NCI-H1694 (cell line): ENCODE results near the gene TRMT5.

Source experiments
- DNase-seq: peaks from one replicate; lab custom pipeline; 2025; lab: John Stamatoyannopoulos, UW

The TRMT5 gene, protein sequence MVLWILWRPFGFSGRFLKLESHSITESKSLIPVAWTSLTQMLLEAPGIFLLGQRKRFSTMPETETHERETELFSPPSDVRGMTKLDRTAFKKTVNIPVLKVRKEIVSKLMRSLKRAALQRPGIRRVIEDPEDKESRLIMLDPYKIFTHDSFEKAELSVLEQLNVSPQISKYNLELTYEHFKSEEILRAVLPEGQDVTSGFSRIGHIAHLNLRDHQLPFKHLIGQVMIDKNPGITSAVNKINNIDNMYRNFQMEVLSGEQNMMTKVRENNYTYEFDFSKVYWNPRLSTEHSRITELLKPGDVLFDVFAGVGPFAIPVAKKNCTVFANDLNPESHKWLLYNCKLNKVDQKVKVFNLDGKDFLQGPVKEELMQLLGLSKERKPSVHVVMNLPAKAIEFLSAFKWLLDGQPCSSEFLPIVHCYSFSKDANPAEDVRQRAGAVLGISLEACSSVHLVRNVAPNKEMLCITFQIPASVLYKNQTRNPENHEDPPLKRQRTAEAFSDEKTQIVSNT

DNA sequence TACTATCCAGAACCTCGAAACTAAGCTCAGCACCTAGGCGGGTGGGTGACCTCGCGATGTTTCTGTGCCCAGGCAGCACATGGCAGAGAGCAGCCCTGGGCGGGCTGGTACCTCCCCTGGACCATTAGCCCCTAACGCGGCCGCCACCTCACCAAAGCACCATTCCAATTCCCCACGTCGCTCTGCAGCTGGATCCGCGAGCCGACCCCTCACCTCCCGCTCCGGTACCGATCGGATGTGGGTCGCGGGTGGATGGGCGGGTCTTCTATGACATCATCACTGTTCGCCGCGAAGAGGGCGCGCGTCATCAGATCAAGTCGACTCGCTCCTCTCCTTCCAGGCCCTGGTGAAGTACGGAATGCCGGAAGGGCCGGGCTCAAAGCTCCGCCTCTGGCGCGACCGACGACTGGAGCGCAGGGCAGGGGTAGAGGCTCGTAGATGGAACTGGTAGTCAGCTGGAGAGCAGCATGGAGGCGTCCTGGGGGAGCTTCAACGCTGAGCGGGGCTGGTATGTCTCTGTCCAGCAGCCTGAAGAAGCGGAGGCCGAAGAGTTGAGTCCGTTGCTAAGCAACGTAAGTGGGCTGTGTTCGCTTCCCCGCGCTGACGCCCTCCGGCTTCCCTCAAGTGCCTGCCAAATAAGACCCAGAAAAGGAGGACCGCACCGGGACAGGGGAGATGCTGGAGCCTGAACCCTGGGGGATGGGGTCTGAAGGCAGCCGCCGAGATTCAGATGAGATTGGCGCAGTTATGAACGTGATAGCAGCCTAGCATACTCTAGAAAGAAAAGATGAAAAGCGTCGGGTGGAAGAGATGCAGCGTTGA, at the start of gene TRMT5, which contains the start of gene SLC38A6:
Gene TRMT5, minus strand, starts transcription at position 269 of the 822 bp plus-strand sequence. Its CDS starts 106 bp downstream, at position 163.
Gene SLC38A6, plus strand, starts transcription at position 435 of the 822 bp plus-strand sequence. Its CDS starts 33 bp downstream, at position 468.
- peak; percentile 93 for DNase-seq

DNA sequence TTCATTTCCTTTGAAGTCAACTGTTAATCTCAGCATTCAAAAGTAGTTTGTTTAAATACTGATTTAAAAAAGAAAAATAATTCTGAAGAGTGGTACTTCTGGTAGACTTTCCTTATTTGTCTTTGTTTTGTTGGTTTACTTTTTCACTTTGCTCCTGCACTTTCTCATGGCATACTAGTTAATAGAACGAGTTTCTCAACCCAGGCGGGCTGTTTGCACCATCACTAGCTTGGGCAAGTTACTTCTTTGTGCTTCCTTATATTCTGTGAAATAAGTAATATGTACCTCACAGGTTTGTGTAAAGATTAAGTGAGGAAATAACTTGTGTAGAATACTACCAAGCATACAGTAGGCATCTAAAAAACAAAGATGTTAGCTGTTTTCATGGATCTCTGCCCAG, 45.6 kb upstream of the TRMT5 start:
- DNase-seq = no peak

DNA sequence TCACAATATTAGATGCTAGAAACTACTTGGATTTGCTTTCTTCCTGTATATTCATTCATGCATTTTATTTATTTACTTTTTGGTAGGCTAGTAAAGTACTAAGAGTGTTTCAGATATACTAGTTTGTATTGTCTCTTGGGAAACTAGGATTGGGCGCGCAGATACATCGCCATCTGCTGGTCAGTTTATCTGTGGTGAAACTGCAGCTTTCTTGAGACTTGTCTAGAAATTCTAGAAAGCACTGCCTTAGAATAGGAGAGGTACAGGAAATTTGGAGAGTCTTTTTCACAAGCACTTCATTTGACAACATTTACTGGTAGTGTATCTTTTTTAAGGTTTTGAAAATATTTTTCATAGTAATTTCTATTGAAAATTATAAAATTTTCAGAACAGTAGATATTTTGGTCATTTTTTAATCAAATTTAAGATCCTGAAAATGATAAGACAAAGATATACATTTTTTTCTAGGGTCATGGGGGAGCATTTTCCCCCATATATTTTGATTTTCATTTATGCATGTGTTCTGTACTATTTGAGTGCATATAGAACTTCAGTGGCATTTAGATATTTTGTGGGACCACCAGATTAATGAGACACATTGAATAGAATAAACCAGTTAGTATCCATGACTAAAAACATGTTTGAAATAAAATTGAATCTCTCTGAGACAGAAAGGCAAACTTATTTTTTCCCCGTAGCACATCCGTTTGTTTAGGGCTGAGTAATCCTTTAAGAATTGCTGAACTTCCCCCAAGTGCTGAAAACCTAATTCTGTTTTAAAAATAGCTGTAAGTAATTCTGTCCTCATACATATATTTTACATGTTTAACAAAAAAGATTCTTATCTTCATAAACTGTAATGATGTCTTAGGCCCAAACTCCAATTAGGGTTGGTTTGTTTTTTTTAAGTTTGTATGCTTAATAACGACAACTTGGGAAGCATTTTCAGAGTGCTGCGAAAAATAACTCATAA, 44.7 kb upstream of the TRMT5 start:
- DNase-seq = peak; percentile 71

DNA sequence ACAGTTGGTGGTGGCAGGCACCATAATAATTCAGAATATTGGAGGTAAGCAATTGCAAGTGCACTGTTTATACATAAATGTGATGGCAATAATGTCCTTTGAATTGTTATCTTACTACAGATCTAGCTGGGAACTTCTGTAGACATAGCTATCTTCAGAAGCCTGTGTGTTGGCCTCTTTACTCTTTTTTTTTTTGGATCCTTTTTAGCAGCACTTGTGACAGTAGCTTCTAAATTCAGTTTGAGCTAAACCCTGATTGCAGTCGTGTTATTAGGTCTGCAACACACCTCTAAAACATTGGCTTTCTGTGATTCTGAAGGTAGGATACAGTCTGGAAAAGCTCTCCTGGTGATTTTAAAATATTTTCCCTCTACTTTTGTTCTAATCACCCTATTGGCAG, 38.7 kb upstream of the TRMT5 start:
- no peak for DNase-seq

DNA sequence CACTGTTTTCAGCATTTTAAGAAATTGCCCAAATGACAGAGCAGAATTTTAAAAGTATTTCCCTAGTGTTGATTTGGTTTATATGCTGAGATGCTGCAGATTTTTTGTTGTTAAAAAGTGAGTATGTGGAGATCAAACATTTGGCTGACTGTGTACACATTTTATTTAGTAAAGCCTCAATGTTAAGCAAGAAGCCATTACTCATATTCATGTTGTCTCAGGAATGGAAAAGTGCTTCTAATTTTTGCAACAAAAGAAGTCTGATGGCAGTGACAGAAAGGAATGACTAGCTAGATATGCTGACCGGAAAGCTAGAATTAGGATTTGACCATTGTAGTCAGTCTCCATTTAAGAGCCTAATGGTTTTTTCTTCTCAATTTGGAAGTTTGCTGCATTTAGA, 22.7 kb upstream of the TRMT5 start:
- DNase-seq = no peak

DNA sequence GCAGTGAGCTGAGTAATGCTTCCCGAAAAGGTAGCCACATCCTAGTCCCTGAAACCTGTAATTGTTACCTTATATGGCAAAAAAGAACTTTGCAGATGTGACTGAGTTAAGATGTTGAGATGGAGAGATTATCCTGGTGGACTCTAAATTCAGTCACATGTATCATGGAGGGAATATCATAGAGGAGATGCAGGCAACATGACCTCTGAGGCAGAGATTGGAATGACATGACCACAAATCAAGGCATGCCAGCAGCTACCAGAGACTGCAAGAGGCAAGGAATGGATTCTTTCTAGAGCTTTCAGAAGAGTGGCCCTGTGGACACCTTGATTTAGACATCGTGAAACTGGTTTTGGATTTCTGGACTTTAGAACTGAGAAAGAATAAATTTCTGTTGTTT, 18.7 kb upstream of the TRMT5 start:
- no peak for DNase-seq

DNA sequence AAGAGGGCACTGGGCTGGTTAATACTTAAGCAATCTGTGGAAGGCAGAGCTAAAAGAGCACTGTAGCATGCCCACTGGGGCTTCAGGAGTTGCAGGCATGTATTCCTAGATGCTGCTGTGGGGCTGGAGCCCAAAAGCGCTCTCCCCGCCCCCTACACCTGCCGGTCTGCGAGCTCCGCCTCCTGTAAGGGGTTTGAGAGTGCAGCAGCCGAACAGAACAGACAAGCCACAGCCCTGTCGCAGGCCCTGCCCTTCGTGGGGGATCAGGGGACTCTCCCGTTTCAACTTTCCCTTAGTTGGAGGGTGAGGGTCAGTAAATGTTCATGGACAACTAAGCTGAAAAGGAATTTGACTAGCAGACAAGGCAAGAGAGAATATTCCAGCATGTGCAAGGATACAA, 17.7 kb upstream of the TRMT5 start:
- DNase-seq = no peak

DNA sequence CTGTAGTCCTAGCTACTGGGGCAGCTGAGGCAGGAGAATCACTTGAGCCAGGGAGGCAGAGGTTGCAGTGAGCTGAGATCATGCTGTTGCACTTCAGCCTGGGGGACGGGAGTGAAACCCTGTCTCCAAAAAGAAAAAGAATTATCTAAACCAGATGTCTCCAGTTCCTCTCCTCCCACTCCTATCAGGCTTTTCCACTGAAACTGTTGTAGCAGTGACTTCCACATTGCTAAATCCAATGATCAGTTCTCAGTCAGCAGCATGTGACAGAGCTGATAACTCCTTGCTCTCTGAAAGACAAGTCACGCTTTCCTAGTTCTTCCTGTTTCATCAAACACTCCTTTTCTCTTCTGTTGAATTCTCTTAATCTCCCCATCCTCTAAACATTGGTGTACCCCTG, 8.7 kb upstream of the TRMT5 start:
- DNase-seq = no peak

DNA sequence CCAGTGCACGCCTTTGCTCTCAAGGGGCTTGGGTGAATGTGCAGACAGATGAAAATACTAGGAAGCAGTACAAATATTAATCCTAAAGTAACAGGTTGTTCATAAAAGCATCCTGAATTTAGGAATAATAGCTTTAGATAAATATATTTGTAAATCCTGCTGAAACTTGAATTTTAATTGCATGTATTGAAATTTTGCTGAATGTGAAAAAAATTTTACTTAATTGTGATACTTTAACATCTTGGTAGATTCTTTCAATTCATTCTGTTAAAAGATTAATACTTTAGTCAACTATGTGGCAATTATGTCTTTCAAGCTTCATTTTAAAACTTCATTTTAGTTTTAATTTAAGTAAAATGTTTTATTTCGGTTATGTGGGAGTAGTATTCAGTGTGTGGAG, 5.6 kb upstream of the TRMT5 start:
- no peak for DNase-seq

DNA sequence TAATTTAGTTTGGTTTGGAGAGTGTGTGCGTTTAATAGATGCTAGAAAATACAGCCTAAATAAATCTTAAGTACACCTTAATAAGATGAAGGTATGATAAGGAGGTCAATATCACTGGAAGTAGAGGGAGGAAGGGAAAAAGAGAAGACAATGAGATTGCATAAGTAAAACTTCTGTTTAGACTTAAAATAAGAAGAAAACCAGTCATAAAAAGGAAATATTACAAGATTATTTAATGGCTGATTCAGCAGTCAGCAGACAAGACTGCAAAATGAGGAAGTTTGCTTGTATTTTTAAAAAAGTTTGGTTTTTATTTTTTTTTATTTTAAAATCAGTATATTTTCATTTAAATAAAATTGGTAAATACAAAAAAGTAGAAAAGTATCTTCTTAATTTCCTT, 3.3 kb upstream of the TRMT5 start:
- no peak for DNase-seq

DNA sequence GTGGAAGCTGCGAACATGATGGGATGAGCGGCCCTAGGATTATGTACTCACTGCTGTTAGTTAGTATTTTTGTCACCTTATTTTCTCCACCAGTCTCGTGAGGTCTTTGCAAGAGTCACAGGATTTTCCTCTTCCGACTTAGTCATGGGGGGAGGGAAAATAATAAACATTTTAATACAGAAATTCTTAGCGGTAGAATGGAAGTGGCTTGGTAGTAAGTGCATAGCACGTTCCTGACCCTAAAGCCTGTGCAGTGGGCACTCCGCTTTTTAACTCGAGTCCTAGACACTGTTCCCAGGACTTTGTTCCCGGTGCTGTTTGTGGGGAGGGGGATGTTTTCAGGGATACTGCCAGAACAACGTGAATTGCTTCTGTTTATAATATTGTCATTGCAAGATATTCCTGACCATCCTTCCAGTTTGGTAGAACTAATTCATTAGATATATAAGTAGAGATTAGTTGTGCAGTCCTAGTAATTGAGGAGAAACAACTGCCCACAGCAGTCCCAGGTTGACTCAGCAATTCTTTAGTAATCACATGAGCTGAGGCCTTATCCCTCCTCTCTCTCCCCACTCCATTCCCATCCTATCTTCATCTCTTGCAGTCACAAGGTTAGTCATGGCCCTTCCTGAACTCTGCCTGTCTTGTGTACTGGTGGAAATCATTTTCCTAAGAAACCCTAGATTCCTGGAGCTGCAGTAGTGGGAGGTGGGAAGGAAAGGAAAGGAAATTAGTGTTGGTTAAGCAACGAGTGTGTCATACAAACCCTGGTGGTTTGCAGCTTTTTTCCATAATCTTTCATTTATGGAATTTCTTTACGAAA, 965 bp upstream of the TRMT5 start:
- no peak for DNase-seq

DNA sequence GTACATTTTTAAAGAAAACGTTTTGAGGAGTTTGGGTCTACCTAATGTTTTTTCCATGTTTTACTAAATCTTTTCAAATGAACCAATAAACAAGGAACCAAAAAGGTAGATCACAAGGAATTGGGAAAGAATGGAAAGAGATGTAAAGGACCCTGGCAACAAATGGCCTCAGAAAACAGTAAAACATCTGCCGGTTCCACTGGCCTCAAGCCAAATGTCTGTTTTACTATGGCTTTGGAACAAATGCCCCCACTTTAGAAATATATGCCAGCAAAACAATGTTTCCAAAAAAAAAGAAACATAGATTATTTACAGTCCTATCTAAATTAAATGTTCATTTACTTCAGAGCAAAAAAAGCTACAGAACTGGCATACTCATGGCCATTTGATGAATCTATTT, 3.0 kb downstream of the TRMT5 start:
- peak; percentile 3 for DNase-seq

DNA sequence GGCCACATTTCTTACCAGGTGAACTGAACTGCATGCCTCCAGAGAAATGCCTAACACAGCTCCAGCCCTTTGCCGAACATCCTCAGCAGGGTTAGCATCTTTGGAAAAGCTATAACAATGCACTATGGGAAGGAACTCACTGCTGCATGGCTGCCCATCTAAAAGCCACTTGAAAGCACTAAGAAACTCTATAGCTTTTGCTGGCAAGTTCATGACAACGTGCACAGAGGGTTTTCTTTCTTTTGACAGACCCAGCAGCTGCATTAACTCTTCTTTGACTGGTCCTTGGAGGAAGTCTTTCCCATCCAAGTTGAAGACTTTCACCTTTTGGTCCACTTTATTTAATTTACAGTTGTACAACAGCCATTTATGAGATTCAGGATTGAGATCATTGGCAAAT, 5.3 kb downstream of the TRMT5 start:
- DNase-seq = no peak

DNA sequence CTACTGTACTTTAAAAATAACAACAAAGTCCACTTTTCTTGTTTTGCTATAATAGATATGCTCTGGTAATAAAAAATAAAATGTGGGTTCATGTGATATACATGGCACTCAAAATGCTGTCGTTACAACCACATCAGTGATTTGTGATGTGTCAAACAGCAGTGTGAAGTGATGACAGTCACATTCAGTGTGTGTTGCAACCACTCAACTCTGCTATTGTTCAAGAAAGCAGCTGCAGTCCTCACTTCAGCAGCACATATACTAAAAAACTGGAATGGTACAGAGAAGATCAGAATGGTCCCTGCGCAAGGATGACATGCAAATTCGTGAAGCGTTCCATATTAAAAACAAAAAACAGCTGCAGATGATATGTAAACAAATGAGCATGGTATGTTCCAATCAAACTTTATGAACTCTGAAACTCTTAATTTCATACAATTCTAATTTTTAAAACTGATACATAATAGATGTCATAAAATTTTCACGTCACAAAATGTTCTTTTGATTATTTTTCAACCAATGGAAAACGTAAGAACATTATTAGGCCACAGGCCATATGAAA, 6.7 kb downstream of the TRMT5 start:
- no peak for DNase-seq

DNA sequence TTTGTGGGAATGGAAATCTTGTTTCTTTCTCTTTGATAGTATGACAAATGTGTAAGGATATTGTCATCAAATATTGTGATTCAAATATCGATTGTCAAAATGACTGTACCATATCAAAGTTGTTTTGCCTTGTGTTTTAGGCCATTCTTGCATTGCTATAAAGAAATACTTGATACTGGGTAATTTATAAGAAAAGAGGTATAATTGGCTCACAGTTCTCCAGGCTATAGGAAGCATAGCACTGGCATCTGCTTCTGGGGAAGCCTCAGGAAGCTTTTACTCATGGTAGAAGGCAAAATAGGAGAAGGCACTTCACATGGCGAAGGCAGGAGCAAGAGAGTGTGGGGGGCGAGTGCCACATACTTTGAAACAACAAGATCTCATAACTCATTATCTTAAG, 7.8 kb downstream of the TRMT5 start:
- DNase-seq = no peak

DNA sequence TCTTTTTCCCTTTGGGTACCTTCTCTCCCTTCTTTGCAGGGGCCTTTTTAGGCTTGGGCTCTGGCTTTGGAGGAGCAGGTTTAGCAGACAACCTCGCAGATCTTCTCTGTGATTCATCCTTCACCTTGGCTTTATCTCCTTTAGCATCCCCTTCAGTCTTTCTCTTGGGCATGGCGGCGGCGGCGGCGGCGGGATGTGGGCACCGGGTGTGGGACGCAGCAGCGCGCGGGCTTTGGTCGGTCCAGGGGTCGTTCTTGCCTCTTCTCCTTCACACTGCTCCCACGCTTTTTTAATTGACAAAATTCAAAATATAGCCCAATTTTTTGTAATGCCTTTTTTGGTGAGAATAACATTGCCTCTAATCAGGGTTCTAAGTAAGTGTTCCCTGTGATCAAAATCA, 8.6 kb downstream of the TRMT5 start:
- no peak for DNase-seq

DNA sequence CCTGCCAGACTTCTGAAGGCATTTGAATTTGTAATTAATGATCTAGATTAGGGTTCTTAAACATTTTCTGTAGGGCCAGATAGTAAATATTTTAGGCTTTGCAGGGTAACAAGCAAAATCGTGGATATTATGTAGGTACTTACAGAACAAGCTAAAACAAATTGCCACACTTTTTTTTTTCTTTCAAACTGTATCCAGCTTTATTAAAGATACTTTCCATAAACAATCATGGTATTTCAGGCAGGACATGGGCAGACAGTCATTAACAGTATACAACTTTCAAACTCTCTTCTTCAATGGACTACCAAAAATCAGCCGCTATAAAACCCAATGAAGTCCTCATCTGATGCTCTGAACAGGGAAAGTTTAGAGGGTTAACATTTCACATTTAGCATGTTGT, 9.6 kb downstream of the TRMT5 start:
- no peak for DNase-seq

DNA sequence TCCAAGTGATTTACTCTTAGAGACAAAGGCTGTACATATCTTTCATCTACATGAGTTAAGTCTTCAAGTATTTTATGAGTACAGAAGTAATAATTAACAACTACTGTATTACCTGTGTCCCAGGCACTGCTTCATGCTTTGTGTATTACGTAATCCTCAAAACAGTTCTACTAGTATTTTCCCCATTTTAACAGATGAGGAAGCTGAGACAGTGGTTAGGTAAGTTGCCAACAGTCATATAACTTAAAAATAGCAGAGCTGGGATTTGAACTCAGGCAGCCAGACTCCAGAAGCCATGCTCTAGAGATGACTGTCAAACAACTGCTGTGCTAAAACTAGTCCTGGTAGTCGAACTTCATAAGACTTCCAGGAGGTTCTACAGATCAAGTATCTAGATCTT, 10.7 kb downstream of the TRMT5 start:
- DNase-seq = no peak

DNA sequence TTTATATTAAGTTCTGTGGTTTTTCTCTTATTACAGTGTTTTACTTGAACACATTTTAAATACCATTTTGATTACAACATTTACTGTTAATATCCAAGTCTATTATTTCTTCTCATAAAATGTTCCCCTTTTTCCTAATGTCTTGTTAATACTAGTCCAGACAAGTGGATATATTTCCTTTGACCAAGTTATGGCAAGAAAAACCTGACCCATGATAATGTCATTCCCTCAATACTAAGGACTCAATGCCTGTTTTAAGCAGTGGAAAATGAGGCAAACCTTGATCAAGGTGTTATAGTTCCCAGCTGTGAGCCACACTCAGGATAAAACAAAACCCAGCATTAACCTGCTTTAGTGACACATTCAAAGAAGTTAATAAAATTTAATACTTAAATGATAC, 12.2 kb downstream of the TRMT5 start:
- DNase-seq = no peak

DNA sequence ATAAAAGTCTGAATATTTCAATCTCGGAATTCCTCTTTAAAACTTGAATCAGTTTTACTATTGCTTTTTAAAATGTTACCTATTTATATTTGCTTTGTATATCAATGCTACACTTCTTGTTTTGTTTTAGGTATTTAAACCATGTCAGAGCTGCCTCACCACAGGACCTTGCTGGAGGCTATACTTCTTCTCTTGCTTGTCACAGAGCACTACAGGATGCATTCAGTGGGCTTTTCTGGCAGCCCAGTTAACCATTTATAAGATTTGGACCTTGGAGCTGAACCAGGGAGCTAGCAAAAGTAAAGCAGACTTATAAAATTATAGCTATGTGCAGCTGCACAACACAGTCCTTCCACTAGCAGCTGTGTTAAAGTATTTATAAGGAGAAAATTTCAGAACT, 12.8 kb downstream of the TRMT5 start:
- DNase-seq = no peak

DNA sequence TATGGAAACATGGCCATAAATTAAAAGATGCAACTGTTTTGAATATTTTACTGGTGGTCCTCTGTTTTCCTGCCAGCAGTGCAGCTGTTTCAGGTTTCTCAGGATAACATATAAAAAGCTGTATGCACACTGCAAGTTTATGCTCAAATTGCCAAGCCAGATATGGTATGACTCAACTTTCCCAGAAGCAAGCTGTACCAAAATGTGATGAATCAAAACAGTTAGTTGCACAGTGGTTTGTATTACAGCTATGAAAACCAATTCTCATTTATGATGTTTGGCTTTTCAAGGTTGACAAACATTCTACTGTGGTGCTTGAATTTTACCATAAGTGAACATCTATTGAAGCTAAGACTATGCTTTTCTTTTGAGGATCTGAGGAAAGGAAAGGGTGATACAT, 15.5 kb downstream of the TRMT5 start:
- DNase-seq = no peak
